CD4-positive, alpha-beta T cell treated with Interferon gamma for 1 hour (primary cell): ENCODE data around the gene SYT8.

Experiments used
- DNase-seq: peaks from one replicate; pipeline ENCODE4 v3.0.0-alpha.2; 2020

Gene SYT8

DNA sequence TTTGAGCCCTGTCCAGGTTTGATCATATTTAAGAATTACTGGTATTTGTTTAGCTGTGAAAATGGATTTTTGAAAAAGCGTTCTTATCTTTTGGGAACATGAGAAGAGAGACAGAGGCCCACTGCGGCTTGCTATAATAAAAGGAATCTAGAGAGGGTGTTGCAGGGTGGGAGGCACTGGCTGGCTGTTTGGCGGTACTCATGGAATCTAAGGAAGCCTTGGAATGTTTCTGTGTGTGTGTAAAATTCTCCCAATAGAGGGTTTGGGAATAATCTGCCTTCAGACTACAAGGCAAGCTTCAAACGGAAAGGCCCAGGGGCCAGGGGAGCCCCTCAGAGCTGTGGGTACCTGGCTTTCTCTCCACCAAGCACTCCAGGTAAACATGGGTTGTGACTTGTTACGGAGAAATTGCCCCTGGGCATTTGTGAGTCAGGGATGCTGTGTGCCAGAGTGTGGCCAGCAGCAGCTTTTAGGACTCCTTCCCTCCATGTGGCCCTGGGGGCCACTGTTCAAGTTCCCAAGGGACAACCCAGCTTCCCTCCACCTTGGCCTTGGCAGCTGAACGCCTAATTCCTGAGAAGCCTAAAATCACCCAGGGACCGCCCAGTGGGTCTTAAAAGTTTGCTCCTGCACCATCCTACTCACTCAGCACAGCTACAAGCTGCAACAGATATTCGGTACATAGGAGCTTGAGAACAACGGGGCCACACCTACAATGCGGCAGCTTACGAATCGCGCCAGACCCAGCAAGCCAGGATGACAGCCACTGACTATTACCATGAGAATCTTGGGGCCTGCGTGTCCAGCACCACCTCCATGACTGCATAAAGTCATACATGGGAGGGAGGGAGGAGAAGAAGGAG, 14.1 kb upstream of the SYT8 start:
- no peak for DNase-seq

DNA sequence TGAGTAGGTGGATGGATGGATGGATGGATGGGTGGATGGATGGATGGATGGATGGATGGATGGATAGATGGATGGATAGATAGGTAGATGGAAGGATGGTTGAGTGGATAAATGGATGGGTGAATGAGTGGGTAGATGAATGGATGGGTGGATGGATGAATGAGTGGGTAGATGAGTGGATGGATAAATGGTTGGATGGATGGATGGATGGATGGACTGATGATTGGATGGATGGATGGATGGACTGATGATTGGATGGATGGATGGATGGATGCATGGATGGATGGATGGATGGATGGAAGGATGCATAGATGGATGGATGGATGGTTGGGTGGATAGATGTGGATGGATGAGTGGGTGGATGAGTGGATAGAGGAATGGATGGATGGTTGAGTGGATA, 13.2 kb upstream of the SYT8 start:
- DNase-seq: no peak

DNA sequence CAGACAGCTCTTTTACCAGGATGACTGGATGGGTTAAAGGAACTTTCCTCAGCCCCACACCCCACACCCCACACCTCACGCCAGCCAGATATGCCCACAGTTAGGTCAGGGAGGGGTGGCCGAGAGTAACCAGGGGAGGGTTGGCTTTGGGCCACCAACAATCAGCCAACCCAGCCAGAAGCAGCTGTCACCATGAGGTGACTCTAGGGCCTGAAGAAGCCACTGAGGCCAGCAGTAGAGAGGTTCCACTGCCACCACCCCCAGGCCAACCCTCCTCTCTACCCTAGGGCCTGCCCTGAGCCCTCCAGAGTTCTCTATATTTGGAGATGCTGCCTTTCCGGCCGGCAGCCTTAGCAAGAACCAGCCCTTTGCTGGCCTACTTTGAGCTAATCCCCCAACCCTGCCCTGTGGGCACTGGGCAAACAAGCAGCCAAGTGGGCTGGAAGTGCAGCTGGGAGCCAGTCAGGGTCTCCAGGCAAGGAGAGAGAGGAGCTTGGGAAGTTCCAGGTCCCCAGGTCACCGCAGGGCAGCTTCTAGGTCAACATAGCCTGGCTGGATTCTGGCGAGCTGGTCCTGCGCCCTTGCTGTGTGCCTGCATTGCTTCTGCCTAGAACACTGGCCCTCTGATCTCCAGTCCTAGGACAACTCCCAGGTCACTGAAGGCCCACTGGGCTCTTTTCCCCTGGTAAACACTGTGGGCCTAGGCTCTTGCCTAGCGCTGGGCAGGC, 12.0 kb upstream of the SYT8 start:
- no peak for DNase-seq

DNA sequence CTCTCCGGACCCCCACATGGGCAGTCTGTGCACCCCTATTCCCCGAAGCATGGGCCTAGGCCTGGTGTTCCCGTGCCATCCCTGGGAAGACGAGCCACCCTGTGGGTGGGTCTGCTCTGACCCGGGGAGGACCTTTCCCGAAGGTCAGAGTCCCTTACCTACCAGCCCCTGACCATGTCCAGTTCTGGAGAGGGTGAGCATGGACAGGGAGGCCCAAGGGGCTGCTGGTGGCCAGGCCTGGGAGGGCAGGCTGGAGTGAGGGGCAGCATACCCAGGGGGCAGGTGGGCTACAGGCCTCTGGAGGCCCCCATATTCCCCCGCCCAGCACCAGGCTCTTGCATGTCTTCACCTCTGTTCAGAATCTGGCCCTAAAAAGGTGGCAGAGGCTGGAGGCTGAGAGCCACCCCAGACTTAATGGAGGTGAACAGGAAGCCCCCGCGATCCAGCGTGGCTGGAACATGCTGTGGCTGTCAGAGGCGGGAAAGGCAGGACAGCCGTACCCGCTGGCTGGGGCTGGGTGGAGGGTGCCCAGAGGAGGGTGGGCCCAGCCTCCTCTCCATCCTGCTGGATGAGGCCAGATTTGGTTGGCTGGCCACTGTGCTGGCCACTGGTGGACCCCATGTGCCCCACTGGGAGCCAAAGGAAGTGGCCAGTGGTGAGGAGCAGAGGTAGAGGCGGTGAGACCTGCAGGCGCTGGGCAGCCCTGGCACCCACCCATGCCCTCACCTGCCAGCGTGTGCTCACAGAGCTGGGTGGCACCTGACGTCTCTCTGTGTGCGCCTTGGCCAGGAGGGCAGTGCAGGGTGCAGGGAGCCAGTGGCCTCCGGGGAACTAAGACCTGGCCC, 11.2 kb upstream of the SYT8 start:
- DNase-seq: no peak

DNA sequence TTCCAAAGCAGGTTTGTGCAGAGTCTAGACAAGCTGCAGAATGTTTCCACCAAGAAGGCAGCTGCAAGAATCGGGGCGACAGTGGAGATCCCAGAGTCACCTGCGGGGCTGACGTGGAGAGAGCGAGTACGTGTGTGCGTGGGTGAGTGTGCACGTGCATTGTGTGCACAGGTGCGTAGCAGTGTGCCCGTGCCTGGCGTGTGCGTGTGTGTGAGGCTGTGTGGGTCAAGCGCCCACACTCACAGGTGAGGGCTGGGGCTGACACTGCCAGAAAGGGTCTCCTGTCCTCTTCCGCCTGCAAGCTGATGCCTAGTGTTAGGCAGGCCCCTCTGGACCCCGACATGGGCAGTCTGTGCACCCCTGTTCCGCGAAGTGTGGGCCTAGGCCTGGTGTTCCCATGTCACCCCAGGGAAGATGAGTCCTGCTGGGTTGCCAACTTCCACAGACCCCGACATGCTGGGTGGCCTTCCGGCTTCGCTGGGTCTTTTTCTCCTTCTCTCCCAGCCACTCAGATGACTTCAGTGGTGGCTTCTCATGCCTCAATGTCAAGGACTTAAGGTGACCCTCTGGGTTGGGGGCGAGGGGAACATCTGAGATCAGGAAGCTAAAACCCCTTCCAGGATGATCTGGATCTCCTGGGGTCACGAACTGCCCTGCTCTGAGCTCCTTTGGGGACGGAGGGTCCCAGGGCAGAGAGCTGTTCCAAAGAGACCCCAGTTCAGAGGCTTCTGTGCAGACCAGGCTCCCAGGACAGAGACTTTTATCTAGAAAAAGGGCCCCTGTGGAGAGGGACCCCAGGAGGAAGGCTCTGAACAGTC, 10.4 kb upstream of the SYT8 start:
- DNase-seq: no peak

DNA sequence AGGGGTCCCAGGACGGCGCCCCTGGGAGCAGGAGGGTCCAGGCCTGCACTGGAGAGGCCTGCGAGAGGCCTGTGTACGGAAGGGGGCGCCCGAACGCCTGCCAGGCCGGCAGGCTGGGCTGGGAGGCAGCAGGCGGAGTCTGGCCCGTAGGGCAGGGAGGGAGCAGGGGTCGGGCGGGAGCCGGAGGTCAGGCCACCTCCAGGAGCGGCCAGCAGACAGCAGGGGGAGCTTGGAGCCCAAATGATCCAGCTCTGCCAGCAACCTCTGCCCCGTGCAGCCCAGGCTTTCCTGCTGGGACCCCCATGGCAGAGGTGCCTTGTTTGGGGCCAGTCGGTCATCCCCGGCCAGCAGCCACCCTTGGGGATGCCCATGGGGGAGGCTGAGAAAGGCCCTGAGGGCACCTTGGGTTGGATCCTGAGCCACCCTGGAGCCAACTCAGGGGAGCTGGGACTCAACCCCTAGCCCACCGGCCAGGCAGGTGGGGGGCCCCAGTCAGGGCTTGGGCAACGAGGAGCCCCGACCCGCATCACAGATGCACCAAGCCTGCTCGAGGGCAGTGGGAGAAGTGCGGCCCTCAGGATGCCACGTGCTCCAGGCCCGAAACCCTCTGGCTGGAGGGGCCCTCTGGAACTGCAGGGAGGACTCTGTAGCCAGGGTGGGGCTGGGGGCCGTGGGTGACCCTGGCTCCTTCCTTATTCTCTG, 9.6 kb upstream of the SYT8 start:
- DNase-seq: peak; percentile 15

DNA sequence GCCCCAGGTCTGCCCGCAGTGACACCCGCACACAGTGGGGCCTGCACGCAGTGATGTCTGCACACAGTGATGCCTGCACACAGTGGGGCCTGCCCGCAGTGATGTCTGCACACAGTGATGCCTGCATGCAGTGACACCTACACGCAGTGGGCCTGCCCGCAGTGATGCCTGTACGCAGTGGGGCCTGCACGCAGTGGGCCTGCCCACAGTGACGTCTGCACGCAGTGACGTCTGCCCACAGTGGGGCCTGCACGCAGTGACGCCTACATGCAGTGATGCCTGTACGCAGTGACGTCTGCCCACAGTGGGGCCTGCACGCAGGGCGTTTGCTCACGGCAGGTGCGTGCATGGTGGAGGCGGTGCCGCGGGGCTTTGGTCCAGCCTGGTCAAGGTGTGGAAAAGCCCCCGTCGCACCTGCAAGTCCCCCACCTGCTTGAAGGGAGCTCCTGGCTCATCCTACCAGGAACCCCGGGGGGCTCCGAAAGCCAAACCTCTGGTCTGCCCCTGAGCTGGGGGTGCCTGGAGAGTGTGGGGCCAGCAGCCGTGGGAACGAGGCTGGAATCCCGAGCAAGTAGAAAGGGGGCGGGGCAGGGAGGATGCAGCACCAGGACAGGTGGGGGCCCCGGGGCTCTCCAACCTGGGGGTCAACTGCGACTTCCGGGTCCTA, 8.9 kb upstream of the SYT8 start:
- DNase-seq: no peak

DNA sequence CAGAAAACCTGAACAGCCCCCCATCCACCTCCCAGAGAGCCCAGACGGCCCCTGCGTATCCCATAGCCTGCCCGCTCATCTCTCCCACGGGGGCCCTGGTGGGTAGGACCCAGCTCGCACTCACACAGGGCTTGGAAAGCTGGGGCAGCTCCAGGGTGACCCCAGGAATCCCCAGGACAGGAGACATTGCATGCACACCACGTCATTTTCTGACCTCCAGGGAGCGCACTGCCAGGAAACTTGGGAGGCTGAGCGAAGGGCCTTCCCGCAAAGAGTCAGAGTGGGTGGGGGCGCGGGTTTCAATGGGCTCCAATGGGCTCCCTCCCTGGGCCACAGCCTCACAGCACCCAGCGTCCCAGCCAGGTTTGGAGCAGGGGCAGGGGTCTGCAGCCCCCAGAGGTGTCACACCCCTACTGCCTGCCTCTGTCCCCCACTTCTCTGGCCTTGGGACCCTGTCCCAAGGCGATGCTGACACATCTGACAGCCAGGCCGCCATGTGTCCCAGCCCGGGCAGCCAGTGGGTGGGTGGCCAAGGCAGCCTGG, 8.2 kb upstream of the SYT8 start:
- no peak for DNase-seq

DNA sequence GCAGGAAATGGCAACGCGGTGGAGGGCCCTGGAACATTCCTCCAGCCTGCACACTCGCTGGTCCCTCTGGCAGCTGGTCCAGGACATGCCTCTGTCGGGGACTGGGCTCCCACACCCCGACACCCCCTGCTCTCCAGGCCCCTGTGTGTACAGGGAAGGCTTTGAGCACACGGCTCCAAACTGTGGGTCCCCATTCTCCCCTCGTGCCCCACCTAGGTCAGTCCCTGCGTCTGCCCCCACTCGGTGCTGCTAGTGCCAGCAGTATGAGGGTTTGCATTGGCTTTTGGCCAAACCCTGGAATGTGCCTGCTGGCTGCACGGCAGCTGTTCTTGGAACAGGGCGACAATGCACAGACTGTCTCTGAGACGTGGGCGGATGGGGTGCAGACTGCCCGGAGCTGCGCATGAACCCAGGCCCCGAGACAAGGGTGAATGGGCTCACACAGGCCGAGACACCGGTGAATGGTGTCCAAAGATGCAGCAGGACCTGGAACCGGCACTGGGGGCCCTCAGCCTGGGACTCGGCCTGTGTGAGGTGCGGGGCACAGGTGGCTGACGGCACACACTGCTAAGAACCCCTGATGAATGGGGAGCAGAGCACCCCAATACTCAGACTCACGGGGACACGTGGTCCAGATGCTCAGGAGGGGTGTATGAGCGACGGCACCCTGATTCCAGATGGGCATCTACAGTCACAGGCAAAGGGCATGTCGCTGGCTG, 7.5 kb upstream of the SYT8 start:
- no peak for DNase-seq

DNA sequence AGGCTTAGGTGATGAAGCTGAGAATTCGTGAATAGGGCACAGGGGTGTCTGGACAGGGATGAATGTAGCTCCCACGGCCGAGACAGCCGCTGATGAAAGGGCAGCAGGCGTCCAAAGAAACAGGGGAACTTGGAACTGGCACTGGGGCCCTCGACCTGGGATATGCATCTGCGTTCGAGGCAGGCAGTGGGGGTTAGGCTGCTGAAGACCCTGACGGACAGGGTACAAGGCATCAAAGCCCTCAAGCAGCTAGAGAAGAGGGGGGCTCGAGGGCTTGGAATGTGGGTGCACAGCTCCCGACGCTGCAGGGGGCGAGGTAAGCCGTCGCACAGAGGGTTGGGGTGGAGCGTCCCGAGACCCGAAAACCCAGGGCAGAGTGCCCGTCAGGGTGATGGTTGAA, 6.9 kb upstream of the SYT8 start:
- DNase-seq: no peak

DNA sequence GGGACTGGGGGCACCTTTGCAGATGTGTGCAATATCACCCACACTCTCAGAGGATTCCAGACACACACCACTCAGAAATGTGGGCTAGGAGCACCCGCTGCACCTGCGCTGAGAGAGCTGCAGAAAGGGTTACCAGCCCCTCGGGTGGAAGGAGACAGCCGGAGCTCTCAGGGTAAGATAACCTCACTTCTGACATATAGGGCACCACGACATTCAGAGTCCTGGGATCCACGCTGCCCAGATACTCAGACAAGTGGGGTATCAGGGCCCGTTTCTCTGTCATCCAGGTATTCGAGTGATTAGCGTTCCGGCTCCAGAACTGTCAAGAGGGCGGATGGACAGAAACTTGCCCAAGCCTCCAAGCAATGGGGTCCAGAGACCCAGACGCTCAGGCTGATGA, 6.2 kb upstream of the SYT8 start:
- no peak for DNase-seq

DNA sequence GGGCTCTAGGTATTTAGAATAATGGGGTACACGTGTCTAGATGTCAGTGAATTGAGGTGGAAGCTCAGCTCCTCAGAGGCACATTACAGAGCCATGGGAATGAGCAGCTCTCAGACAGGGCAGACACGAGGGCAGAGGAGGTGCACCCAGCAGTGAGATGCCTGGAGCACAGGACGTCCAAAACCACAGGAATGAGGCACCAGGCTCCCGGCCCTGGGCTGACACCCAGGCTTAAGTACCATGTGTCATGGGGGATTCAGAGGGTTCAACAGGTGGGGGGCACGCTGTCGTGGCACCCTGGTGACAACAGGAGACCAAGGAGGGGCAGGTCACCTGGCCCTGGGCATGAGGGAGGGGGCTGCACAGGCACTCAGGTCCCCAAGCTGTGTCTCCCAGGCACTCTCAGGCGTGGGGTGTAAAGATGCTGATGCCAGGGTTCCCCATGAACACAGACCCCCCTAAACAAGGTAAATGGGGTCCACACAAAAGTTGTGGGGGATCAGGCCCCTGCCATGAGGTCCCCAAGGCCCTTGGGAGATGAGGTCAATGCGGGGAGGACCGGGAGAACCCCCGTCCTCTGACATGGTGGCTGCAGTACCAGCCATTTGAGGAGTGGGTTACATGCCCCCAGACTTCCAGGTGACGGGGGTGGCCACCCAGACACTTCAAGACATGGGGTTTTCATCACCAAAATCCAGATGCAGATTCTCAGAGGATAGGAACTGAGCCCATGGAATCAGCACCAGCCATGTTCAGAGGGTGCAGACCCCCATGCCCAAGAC, 5.6 kb upstream of the SYT8 start:
- DNase-seq: no peak

DNA sequence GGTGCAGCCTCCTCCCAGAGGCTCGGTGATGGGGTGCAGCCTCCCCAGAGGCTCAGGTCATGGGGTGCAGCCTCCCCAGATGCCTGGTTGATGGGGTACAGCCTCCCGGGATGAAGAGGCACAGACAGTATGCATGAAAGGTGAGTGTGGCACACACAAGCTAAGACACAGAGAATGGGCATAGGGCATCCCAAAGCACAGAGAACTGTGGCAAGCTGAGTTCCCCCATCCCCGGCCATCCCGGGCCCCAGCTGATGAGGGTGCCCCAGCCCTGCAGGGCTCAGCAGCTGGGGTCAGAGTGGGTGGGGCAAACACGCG, 4.8 kb upstream of the SYT8 start:
- DNase-seq: no peak

DNA sequence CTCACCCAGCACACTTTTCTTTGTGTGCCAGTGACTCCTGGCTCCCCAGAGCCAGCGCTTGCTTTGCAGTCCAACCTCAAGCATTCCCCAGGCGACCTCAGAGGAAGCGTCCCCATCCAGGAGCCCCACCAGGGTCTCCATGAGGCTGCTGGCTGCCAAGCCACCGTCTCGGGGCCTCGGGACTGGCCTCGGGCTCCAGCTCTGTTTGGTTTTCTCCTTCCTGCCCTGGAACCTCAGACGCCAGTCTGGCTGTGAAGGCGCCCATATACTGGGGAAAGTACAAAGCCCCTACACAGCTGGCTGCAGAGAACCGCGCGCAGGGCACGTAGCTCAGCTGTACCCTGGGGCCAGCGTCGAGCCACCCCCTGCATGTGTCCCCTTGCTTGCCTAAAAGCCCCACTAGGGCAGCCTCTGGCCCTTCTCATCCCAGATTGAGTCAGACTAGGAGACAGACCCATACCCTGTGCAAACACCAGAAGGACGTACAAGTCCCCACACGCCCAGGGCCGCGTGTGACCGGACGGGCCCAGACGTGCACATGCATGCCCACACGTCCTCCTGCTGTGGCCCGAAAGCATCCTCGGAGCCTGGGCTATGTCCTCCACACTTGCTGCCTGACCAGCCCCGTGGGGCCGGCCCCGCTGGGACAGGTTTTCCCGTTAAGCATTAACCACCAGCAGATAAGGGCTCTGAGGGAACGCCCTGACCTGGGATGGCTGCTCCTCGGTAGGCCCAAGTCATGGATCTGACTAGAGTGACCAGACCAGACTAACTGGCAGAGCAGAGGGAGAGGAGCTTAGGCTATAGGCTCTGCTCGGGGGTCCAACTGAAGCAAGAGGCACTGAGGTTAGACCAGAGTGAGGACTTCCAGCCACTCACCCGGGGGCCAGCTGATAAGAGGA, 4.2 kb upstream of the SYT8 start:
- DNase-seq: no peak

DNA sequence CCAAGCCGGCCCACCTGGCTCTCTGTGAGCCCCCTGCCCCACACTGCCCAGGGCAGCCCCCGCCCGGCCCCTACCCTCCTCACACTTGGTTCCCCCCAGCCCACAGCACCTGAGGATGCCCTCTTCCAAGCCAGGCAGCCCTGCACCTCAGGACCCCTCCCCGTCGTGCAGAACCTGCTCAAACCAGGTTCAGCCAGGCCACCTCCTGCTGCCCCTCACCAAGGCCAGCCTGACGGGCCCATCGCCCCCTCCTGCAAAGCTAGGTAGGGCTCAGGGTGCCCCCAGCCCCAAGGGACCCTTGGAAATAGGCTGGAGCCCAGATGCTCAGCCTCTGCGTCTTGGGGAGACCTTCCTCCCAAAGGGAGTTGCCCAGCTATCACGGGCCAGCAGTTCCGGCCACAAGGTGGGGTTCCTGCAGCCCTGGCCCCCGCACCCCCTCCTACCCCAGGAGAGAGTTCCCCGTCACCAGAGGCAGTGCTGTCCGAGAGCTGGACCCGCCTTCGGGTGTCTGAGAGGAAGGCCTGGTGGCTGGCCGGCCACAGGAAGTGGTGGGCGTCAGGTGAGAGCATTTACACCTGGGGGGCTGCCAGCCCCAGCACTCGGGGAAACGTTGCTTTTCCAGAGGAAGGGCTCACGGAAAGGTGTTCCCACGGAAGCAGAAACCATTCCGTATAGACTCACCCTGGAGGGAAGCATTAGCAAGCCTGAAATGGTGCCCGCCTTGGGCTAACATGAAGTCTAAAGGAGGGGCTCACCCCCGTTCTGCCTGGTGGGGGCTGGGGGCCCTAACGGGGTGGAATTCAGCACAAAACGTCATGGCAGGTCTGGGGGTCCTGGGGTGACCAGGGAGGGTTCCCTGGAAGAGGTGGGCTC, 3.2 kb upstream of the SYT8 start:
- no peak for DNase-seq

DNA sequence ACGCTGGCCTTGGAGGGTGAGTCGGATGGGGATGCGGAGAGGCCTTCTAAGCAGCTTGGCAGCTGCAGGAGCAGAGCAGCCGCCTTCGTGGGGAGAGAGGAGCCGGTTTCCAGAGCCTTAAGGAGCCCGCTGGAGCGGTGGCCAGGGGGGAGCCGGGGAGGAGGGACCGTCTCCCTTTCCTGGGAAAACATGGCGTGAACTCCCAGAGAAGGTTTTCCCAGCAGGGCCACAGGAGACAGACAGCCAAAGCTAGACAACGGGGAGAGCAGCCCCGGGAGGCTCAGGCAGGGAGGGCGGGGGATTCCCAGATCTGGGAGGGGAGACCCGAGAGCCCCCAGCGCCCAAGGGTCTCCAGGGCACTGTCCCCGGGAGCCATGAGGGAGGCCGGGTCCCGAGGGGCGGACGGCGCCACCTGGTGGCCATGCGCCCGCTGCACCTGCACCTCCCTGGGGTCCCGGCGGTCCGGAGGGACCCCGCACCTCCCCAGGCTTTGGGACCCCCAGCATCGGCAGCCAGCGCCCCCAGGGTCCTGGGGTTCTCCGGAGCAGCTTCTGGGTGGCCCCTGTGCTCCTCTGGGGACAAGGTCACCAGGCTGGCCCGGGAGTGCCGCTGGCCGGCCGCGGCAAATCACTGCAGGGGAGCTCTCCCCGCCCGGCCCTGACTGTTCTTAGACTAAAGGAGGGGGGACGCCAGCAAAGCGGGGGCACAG, 2.4 kb upstream of the SYT8 start:
- peak; percentile 42 for DNase-seq

DNA sequence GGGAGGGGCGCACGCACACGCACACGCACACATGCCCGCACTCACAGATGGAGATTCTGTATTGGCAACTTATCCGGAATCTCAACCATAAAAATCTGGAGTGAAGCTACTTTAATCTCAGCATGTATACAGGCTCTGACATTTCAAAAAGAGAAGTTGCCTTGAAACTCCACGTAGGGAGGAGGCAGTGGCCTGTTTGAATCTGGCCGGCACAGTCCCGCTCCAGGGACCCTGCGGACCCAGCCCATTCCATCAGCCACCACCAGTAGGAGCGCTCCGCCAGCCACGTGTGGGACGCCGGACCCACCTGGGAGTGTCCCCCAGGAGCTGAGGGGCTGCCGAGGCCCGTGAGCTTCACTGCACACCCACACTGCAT, 1.9 kb upstream of the SYT8 start:
- DNase-seq: no peak
